OCI-LY7 (cell line): ENCODE measurements around the gene RIC8B.

Experiments used
- CTCF ChIP-seq: fragments of 200-600 bp; sonication (generic); conservative IDR thresholded peaks from 2 replicates; pipeline ENCODE4 v1.5.1; 2014; ENCODE audit warnings: mild to moderate bottlenecking, antibody characterized with exemption, low read length, moderate library complexity, mixed read lengths
- EZH2phosphoT487 ChIP-seq: fragments of 200-600 bp; sonication (generic); IDR thresholded peaks from 2 replicates; pipeline ENCODE4 v1.6.1; 2018; ENCODE audit warnings: low read depth, borderline replicate concordance, mild to moderate bottlenecking, mixed run types, antibody characterized with exemption, low read length, moderate library complexity, mixed read lengths

GRCh38 chr12:106801830-106802533 lies 27.5 kb downstream of the RIC8B start:
- TF ChIP-seq CTCF (no peak), EZH2phosphoT487 (no peak)
